Upper lobe of left lung (tissue), 6 donors: Measurements from ENCODE around the gene KNTC1. TPM values are rescaled to one million over a fixed set of nuclear protein-coding genes. Genes with fewer than 3 reads are reported as not detected.
"Not testable (repeated sequence)": the region's sequence is repeated elsewhere in the genome, so short reads cannot be mapped to it uniquely, and the experiment has no call there.

Experiments used
- ATAC-seq, 2 donors: fragments of 200-7000 bp; cut with Tn5 transposase; one replicate each; pipeline ENCODE4 v1.9.1; 2022; ENCODE audit warnings: mild to moderate bottlenecking in 2 of 2, moderate library complexity in 2 of 2; ENCODE audit not compliant: low FRiP score in 2 of 2
- DNase-seq, 2 donors: peaks; one replicate each; pipeline ENCODE4 v3.0.0-alpha.2; 2019 to 2020
- H3K27ac ChIP-seq, 4 donors: fragments of 200-600 bp; sonication (generic); one replicate each; pipeline ENCODE4 v1.5.1; 2016 to 2019
- H3K27me3 ChIP-seq, 4 donors: fragments of 200-600 bp; sonication (generic); one replicate each; pipeline ENCODE4 v1.5.1; 2017 to 2019
- H3K36me3 ChIP-seq, 4 donors: fragments of 200-600 bp; sonication (generic); one replicate each; pipeline ENCODE4 v1.5.1; 2016 to 2019
- H3K4me1 ChIP-seq, 4 donors: fragments of 200-600 bp; sonication (generic); one replicate each; pipeline ENCODE4 v1.5.1; 2018 to 2019
- H3K4me3 ChIP-seq, 4 donors: fragments of 200-600 bp; sonication (generic); one replicate each; pipeline ENCODE4 v1.5.1; 2017 to 2019; ENCODE audit warnings: mild to moderate bottlenecking in 2 of 4, moderate library complexity in 1 of 4
- H3K9me3 ChIP-seq, 4 donors: fragments of 200-600 bp; sonication (generic); one replicate each; pipeline ENCODE4 v1.5.1; 2018 to 2019
- EP300 ChIP-seq, 4 donors: sonication (generic); formaldehyde crosslinking; IDR thresholded peaks; one replicate each; pipeline ENCODE4 v1.5.1; 2017; ENCODE audit warnings: antibody characterized with exemption in 4 of 4, control low read depth in 2 of 4
- POLR2A ChIP-seq, 4 donors: fragments of 450-650 bp; IDR thresholded peaks; one replicate each; pipeline ENCODE4 v1.5.1; 2016 to 2017; ENCODE audit warnings: antibody characterized with exemption in 4 of 4, mild to moderate bottlenecking in 2 of 4
- POLR2AphosphoS5 ChIP-seq, 2 donors: sonication (generic); formaldehyde crosslinking; IDR thresholded peaks; one replicate each; pipeline ENCODE4 v1.5.1; 2017; ENCODE audit warnings: antibody characterized with exemption in 2 of 2
- WGBS, 2 donors: methylation state at CpG; one replicate each; pipeline ENCODE4 v1.1.5; 2017 to 2018; 5-methylcytosine and 5-hydroxymethylcytosine counted together
- total RNA-seq, 6 donors: library from RNA; depleted of rRNA in 4 of 6; stranded (reverse); fragments of >200 nt in 4 of 6; gene quantifications; one replicate each; pipeline versions ENCODE4 v1.1.0 to v1.2.1, GENCODE V29; 2016 to 2021
- TF ChIP-seq, protein P1 (sequence below), 6 experiments: fragments of 450-650 bp in 4 of 6; fragments of 200-600 bp in 2 of 6; sonication (generic) in 2 of 6; IDR thresholded peaks; one replicate each; pipeline ENCODE4 v1.5.1; 2016 to 2019; ENCODE audit warnings: antibody characterized with exemption in 6 of 6
- donor health status: DM: no; HTN: no; CAD: no; lungs with moderate emphysema.
- donor health status: DM: no; HTN: yes; CAD: no; lungs with severe emphysema.

Gene KNTC1
- total RNA-seq, 6 donors from 2014 or later = 6.7 to 34.6 (median 17.6) TPM

DNA sequence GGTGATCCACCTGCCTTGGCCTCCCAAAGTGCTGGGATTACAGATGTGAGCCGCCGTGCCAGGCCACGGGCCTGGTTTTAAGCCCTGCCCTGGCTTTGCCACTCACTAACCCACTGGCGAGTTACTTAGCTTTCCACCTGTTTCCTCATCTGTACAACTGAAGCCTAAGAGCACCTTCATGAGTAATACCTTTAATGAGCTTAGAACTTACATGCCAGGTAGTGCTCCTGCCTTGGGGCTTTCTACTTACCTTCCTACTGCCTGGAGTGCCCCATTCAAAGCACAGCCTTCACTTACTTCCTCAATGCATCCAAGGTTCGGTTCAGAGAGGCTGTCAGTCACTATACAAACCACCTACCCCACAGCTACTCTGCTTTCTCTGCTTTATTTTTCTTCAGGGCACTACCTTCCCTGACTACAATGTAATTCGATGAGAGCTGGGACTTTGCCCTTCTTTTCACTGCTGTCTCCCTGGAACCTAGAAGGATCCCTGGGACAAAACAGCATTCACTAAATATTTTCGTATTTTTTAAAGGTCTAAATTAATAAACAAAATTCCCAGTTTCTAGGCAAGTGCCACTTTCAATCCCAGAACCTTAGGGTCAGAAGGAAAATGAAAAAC, 40.1 kb upstream of the KNTC1 start:
- TF ChIP-seq, protein P1, sequence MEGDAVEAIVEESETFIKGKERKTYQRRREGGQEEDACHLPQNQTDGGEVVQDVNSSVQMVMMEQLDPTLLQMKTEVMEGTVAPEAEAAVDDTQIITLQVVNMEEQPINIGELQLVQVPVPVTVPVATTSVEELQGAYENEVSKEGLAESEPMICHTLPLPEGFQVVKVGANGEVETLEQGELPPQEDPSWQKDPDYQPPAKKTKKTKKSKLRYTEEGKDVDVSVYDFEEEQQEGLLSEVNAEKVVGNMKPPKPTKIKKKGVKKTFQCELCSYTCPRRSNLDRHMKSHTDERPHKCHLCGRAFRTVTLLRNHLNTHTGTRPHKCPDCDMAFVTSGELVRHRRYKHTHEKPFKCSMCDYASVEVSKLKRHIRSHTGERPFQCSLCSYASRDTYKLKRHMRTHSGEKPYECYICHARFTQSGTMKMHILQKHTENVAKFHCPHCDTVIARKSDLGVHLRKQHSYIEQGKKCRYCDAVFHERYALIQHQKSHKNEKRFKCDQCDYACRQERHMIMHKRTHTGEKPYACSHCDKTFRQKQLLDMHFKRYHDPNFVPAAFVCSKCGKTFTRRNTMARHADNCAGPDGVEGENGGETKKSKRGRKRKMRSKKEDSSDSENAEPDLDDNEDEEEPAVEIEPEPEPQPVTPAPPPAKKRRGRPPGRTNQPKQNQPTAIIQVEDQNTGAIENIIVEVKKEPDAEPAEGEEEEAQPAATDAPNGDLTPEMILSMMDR (IDR thresholded peaks at IDR 0.05) = no peak
- TF ChIP-seq POLR2AphosphoS5 (IDR thresholded peaks at IDR 0.05) = no peak
- no peak for TF ChIP-seq POLR2A (IDR thresholded peaks at IDR 0.05)
- no peak for TF ChIP-seq EP300 (IDR thresholded peaks at IDR 0.05)
- peaks cover 16 to 100% (median 75%) of the 10 kb centered on the region in 4 donors for H3K36me3 ChIP-seq
- 94 to 95% methylated on average over 7 of the region's 7 CpGs for WGBS, 2 donors
- no peaks in the 10 kb centered on the region for H3K27me3 ChIP-seq
- H3K4me3 ChIP-seq = no peak overlapping the region
- no peak for DNase-seq
- H3K27ac ChIP-seq = no peak overlapping the region
- no peaks in the 10 kb centered on the region for H3K9me3 ChIP-seq
- no peaks in the 10 kb centered on the region for H3K4me1 ChIP-seq
- no peak for ATAC-seq

DNA sequence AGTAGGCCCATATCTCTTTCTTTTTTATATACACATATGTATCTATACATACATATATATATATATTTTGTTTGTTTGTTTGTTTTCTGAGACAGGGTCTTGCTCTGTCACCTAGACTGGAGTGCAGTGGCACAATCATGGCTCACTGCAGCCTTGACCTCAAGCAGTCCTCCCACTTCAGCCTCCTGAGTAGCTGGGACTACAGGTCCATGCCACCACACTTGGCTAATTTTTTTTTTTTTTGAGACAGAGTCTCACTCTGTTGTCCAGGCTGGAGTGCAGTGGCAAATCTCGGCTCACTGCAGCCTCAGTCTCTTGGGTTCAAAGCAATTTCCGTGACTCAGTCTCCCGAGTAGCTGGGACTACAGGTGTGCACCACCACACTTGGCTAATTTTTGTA, 39.2 kb upstream of the KNTC1 start:
- H3K4me3 ChIP-seq, H3K4me1 ChIP-seq, H3K27ac ChIP-seq, ATAC-seq, H3K9me3 ChIP-seq, H3K27me3 ChIP-seq, DNase-seq: not testable (repeated sequence)
- WGBS, 2 donors = 89 to 100% methylated on average over 3 of the region's 3 CpGs
- peaks cover 15 to 100% (median 78%) of the 10 kb centered on the region in 4 donors for H3K36me3 ChIP-seq

DNA sequence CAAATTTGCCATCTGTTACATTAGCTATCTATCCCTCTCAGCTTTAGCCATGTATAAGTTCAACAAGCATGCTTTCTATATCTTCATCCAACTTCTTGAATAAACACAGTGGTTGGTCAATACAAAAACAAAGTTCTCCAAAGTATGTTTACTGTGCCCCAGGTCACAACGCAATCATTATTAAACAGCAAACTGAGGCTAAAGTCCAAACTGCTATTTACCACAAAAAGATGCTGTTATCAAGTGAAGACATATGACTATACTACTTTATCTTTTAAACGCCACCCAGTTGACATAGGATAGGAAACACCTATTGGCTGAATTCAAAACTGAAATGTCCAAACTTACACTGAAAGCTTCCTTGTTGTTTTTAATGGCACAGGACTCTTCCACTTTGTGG, 38.0 kb upstream of the KNTC1 start:
- H3K27me3 ChIP-seq = no peaks in the 10 kb centered on the region
- H3K9me3 ChIP-seq = no peaks in the 10 kb centered on the region
- H3K27ac ChIP-seq = no peak overlapping the region
- peaks cover 15 to 91% (median 69%) of the 10 kb centered on the region in 4 donors for H3K36me3 ChIP-seq
- no peak for ATAC-seq
- WGBS, 2 donors = 90 to 96% methylated on average over 2 of the region's 2 CpGs
- H3K4me3 ChIP-seq = no peak overlapping the region
- H3K4me1 ChIP-seq = no peaks in the 10 kb centered on the region
- DNase-seq = no peak
- TF ChIP-seq EP300 (IDR thresholded peaks at IDR 0.05) (no peak), POLR2AphosphoS5 (IDR thresholded peaks at IDR 0.05) (no peak), POLR2A (IDR thresholded peaks at IDR 0.05) (no peak)
- TF ChIP-seq, protein P1 (IDR thresholded peaks at IDR 0.05) = no peak

DNA sequence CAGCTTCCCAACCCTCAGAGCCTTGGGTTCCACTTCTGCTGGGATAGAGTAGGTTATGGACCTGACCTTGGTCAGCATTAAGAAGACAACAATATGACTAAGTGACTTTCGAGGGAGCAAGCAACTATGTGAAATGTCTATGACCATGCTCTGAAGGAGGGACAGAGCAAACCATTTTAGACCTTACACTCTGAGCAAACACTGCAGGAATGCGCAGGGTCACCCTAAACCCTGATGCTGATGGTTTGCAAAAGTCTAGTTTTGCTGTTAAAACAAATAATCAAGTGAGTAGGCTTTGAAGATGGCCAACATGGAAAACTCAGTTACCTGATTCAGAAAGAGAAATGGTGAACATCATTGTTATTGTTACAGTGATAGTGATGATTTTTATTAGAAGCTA, 35.1 kb upstream of the KNTC1 start:
- Histone ChIP-seq H3K4me3 (no peak overlapping the region), H3K4me1 (peaks cover 0 to 5% (median 0%) of the 10 kb centered on the region in 4 donors), H3K36me3 (peaks cover 11 to 81% (median 54%) of the 10 kb centered on the region in 4 donors), H3K27ac (no peak overlapping the region), H3K9me3 (no peaks in the 10 kb centered on the region), H3K27me3 (no peaks in the 10 kb centered on the region)
- DNase-seq (no peak), ATAC-seq (no peak)
- TF ChIP-seq, protein P1 (IDR thresholded peaks at IDR 0.05) = no peak
- TF ChIP-seq POLR2A (IDR thresholded peaks at IDR 0.05) = no peak
- no peak for TF ChIP-seq POLR2AphosphoS5 (IDR thresholded peaks at IDR 0.05)
- no peak for TF ChIP-seq EP300 (IDR thresholded peaks at IDR 0.05)
- 89 to 97% methylated on average over 2 of the region's 2 CpGs for WGBS, 2 donors

DNA sequence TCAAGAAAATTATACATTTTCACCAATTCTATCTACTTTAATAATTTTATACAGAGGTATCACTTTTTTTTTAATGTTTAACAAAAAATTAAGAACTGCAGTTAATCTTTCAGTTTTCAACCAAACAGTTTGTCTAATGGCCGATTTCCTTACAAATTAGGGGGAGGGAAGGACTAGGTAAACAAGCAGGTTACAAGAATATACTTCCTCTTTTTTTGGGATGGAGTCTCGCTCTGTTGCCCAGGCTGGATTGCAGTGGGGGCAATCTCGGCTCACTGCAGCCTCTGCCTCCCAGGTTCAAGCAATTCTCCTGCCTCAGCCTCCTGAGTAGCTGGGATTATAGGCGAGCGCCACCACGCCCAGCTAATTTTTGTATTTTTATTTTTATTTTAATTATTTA, 33.8 kb upstream of the KNTC1 start:
- not testable (repeated sequence) for H3K4me3 ChIP-seq, H3K27ac ChIP-seq, DNase-seq, H3K9me3 ChIP-seq, H3K27me3 ChIP-seq, ATAC-seq
- peaks cover 2 to 11% (median 4%) of the 10 kb centered on the region in 4 donors for H3K4me1 ChIP-seq
- 81 to 87% methylated on average over 6 of the region's 6 CpGs for WGBS, 2 donors
- peaks cover 7 to 75% (median 45%) of the 10 kb centered on the region in 4 donors for H3K36me3 ChIP-seq

DNA sequence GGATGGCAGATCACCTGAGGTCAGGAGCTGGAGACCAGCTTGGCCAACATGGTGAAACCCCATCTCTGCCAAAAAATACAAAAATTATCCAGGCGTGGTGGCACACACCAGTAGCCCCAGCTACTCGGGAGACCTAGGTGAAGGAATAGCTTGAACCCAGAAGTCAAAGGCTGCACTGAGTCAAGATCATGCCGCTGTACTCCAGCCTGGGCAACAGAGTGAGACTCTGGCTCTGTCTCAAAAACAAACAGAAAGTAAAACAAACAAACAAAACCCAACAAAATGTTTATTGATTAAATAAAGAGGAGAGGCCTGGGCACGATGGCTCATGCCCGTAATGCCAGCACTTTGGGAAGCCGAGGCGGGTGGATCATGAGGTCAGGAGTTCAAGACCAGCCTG, 31.8 kb upstream of the KNTC1 start:
- no peak overlapping the region for H3K27ac ChIP-seq
- ATAC-seq (no peak), DNase-seq (no peak)
- H3K27me3 ChIP-seq = no peaks in the 10 kb centered on the region
- peaks cover 4 to 55% (median 28%) of the 10 kb centered on the region in 4 donors for H3K36me3 ChIP-seq
- H3K9me3 ChIP-seq = no peaks in the 10 kb centered on the region
- peaks cover 17 to 26% (median 20%) of the 10 kb centered on the region in 4 donors for H3K4me1 ChIP-seq
- TF ChIP-seq EP300 (IDR thresholded peaks at IDR 0.05) = no peak
- TF ChIP-seq POLR2A (IDR thresholded peaks at IDR 0.05) = no peak
- TF ChIP-seq, protein P1 (IDR thresholded peaks at IDR 0.05) = no peak
- no peak for TF ChIP-seq POLR2AphosphoS5 (IDR thresholded peaks at IDR 0.05)
- 80 to 81% methylated on average over 7 of the region's 7 CpGs for WGBS, 2 donors
- no peak overlapping the region for H3K4me3 ChIP-seq
